NCI-H524 treated with DMSO at 0.1 percent for 48 hours (cell line): ENCODE measurements around the gene HDAC5.
"Not testable (repeated sequence)": the region's sequence is repeated elsewhere in the genome, so short reads cannot be mapped to it uniquely, and the experiment has no call there.

Experiments used
- DNase-seq: peaks from one replicate; lab custom pipeline; 2025; lab: John Stamatoyannopoulos, UW

Gene HDAC5

GRCh38 chr17:44132275-44132821, 8.9 kb upstream of the HDAC5 start:
- no peak for DNase-seq

- DNase-seq = not testable (repeated sequence)
These were observed 7.9 kb upstream of the HDAC5 start for GRCh38 chr17:44131372-44131771.

- no peak for DNase-seq
These were observed 7.4 kb upstream of the HDAC5 start for GRCh38 chr17:44130693-44131349.

- DNase-seq = peak; percentile 75
These were observed 4.9 kb upstream of the HDAC5 start for GRCh38 chr17:44128383-44128782.

- no peak for DNase-seq
These were observed 637 bp upstream of the HDAC5 start for GRCh38 chr17:44124118-44124438.

- no peak for DNase-seq
These were observed 555 bp downstream of the HDAC5 start for GRCh38 chr17:44122816-44123355.

- DNase-seq = no peak
These were observed 1.2 kb downstream of the HDAC5 start for GRCh38 chr17:44121997-44122815.

- DNase-seq = peak; percentile 74
These were observed 2.4 kb downstream of the HDAC5 start for GRCh38 chr17:44120851-44121605.

GRCh38 chr17:44120281-44120680, 3.2 kb downstream of the HDAC5 start:
- DNase-seq = not testable (repeated sequence)

GRCh38 chr17:44119798-44120197, 3.6 kb downstream of the HDAC5 start:
- DNase-seq = no peak

- no peak for DNase-seq
These were observed 4.4 kb downstream of the HDAC5 start for GRCh38 chr17:44119062-44119461.

GRCh38 chr17:44118427-44119050, 4.9 kb downstream of the HDAC5 start:
- DNase-seq = no peak

- no peak for DNase-seq
These were observed 6.1 kb downstream of the HDAC5 start for GRCh38 chr17:44117351-44117750.

- no peak for DNase-seq
These were observed 7.6 kb downstream of the HDAC5 start for GRCh38 chr17:44115585-44116415.

- DNase-seq = no peak
These were observed 9.3 kb downstream of the HDAC5 start for GRCh38 chr17:44113868-44114840.

- no peak for DNase-seq
These were observed 10.1 kb downstream of the HDAC5 start for GRCh38 chr17:44113382-44113781.

- DNase-seq = no peak
These were observed 10.9 kb downstream of the HDAC5 start for GRCh38 chr17:44112284-44113280.

- DNase-seq = no peak
These were observed 11.7 kb downstream of the HDAC5 start for GRCh38 chr17:44111777-44112176.
